ENCODE results near the gene VSIG10L2.

Gene VSIG10L2

DNA sequence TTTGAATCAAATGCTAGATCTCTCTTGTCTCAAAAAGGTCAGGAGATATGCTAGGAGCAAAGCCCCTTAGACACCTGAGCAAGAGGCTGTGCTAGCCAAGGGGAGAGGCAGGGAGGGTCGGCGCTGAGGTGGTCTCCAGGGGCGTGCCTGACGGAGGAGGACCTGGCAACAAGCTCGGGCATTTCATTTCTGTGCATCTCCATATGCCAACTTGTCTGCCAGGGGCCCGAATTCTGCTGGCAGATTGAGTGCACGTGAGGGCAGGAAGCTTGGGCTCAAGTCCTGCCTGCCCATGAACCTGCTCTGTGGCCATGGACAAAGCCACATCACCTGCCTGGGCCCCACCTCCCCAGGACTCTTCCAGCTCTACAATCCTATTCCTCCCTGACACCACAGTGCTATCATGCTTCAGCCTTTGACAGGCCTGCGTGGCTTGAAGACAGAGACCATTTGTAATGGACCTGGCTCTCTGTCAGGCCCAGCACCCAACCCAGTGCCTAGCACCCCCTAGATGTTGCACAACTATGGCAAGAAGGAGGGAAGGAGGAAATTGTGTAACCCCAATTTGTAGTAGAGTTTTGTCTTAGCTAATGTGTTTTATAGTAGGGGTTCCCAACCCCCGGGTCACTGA lies 16.3 kb upstream of the VSIG10L2 start:
- no peak for DNase-seq (ENCODE audit: low read depth in 2 of 2)

DNA sequence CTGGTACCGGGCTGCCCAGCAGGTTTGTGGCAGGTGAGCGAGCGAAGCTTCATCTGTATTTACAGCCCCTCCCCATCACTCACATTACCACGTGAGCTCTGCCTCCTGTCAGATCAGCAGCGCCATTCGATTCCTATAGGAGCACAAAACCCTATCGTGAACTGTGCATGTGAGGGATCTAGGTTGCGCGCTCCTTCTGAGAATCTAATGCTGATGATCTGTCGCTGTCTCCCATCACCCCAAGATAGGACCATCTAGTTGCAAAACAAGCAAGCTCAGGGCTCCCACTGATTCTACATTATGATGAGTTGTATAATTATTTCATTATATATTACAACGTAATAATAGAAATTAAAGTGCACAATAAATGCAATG lies 15.8 kb upstream of the VSIG10L2 start:
- DNase-seq (ENCODE audit: low read depth in 2 of 2) = no peak

DNA sequence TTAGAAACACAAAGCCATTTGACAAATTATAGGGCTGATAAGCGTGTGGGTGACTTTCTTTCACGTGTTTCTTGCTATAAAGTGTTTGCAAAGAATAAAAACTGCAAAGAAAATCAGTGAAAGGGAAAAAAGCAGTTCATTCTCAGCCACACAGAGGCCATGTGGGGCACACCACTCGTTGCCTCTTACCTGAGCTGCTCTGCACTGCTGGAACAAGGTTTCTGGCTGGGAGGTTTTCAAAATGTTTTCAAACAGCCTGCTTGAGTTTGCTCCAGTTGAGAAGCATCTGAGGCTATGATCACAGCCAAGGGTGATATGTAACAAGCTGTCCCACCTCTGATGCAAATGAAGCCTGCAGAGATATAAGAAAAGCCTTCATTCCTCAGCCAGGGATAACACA lies 14.7 kb upstream of the VSIG10L2 start:
- no peak for DNase-seq (ENCODE audit: low read depth in 2 of 2)

DNA sequence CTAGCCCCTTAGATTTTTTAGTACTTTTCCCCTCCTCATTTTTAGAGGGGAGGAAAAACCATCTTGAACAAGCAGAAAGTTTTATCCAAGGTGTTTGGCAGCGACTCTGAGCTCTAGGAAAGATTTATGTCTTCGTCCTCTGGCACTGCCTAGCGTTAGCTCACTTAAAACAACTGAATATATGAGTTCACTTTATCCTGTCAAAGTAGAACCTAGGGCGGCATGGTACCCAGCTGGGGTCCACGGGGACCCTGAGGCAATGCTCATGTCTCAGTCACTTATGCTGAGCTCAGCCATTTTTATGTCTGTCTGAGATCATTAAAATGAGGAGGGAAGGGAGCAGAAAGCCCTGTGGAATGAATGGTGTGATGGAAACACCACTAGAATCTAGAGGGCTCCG lies 14.2 kb upstream of the VSIG10L2 start:
- DNase-seq (ENCODE audit: low read depth in 2 of 2) = no peak

DNA sequence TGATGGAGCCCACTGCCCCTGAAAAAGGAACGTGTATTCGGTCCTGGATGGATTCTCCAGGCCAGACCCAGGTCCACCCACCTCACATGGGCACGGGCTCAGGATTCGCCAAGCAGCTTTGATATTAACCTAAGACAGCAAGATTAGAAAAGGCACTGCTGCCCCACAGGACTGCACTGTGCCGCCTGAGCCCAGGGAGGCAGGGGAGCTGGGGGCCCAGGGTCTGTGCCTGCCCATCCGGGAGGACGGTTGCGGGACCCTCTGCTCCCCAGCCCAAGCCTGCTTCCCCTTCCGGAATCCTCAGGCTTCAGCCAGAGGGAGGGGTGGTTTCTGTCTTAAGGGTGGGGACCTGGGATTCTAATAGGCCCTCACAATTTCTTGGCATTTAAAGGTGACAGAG lies 13.5 kb upstream of the VSIG10L2 start:
- no peak for DNase-seq (ENCODE audit: low read depth in 2 of 2)

DNA sequence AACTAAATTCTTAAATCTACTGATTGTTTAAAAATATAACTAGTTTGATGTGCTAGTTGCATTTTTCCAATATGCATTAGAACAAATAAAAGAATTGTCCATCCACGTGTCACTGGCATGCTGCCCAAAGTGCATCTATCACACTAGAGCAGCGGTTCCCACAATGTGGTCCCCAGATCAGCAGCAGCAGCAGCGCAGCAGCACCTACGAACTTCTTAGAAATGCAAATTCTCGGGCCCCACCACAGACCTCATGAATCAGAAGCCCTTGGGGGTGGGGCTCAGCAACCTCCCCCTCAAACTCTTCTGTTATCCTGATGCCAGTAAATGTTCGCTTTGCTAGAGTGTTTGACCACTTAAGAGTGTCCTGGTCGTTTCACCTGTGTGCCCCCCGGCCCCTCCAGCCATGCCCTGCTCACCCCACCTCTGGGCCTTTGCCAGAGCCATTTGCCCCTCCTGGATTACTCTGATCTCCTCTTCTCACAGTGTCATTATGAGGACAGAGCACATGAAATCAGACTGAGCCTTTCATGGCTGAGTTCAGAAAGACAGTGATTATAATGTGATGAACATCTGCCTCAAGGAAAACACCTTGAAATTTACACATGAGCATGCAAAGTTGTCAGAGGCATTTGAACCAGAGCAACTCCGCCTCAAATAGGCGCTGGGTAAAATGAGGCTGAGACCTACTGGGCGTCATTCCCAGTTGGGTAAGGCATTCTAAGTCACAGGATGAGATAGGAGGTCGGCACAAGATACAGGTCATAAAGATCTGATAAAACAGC lies 12.6 kb upstream of the VSIG10L2 start:
- DNase-seq (ENCODE audit: low read depth in 2 of 2) = peak; percentile 29 to 38

DNA sequence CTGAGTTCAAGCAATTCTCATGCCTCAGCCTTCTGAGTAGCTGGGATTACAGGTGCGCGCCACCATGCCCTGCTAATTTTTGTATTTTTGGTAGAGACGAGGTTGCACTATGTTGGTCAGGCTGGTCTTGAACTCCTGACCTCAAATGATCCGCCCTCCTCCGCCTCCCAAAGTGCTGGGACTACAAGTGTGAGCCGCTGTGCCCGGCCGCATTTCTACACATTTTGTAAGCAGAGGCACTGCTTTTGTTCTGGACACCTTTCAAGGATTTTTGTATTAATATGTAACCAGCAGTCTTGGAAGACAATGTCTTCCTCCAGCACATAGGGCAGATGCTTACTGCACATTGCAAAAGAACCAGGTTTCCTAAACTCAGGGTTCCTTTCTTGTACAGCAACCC lies 11.4 kb upstream of the VSIG10L2 start:
- DNase-seq (ENCODE audit: low read depth in 2 of 2) = no peak

DNA sequence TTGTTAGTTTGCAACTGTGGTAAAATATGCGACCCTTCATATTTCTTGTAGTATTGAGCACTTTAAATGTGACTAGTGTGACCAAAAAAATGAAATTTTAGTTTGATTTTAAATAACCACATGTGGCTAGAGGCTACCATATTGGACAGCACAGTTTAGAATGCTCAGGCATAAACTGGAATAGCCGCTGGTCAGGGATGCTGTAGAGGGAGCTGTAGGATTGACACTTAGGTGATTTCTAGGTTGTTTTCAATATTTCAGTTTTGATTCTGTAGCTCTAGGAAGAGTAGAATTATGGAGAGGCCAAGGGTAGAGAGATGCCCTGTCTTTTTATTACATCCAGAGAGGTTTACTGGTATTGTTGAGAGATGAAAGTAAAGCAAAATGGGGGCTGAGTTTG lies 10.8 kb upstream of the VSIG10L2 start:
- DNase-seq (ENCODE audit: low read depth in 2 of 2) = no peak

DNA sequence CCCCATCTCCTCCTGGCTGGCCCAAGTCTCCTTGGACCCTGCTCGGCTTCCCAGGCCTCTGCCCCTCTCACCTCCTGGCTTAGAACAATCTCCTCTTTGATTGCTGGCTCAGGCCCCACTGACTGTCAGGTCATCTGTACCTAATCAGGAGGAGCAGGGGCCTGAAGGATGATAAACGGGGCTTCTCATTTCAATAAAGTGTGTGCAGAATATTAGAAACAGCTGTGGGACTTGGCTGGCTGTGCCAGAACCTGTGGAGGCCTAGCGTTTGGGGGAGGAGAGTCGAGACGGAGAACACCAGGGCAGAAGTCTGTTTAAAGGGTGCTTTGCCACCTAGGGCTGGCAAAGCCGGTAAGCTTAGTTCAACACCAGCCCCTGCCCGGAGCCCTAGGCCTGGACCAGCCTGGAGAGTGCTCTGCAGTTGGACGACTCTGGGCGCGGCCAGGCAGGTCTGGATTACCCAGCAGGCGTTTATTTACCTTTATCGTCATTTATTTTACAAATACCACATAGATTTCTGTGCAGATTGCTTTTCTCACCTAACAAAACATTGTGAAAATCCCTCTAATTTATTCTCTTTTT lies 10.1 kb upstream of the VSIG10L2 start:
- no peak for DNase-seq (ENCODE audit: low read depth in 2 of 2)

DNA sequence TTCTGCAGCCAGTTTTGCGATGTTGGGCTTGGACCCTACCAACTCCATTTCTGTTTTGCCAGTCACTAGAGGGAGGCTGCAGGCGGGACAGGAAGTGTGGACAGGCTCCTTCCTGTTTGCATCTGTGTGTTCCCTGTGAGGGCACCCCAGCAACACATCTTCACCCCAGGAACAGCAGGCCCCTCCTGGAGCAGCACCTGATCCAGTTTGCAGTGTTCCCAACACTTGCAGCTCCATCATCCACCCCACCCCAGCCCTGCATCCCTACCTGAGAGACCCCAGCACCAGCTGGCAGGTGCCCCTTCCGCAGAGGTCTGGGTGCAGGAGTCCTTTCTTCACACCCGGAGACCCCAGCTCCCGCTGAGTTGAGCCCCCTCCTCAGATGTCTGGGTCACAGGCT lies 7.4 kb upstream of the VSIG10L2 start:
- DNase-seq (ENCODE audit: low read depth in 2 of 2) = no peak

DNA sequence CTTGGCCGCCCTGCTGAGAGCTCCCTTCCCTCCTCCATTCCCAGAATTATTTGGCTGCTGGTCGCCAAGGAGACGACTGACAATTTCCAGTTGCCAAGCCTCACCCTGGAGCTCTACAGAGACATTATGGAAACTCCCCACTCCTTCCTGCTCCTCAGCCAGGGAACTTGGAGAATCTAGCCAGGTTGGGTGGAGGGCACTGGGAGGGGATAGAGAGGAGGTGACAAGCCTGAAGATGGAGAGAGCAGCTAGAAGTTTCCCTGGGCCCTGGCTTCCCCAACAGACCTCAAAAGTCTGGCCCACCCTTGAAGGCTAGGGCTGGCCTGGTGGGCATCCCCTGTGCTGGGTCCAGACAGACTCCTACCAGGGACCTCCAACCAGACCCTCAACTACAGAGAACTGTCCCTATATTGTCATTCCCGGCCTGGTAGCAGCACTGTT lies 6.7 kb upstream of the VSIG10L2 start:
- no peak for DNase-seq (ENCODE audit: low read depth in 2 of 2)

DNA sequence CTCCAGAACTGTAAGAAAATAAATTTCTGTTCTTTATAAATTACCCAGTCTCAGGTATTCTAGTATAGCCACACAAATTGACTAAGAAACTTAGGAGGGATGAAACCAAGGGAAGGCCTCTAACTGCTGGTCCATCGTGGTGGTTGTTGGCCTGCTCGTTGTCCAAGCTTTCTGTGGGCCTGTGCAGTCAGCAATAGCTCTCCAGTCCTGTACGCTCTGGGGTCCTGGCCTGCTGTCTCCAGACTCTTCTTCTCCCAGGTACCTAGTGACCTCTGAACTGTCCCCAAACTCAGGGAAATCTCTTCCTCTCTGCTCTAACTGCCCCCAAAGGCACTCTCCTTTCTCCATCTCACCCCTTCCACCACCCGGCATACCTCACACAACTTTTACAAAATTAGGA lies 5.7 kb upstream of the VSIG10L2 start:
- DNase-seq (ENCODE audit: low read depth in 2 of 2) = no peak

DNA sequence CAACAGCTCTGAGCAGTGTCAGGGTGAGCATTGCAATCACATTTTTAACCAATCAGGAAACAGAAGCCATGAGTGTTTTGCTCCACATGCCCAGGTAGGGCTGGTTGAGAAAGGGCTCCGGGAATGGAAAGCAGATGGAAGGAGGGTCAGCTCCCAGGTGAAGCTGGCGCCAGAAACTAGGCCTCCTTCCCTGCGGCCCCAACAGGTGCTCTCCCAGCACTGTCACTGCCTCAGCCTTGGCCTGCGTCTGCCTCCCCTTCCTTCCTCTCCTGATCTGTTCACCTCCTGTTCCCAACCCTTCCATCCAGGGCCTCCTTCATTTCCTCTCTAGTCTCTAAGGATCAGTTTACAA lies 4.6 kb upstream of the VSIG10L2 start:
- DNase-seq (ENCODE audit: low read depth in 2 of 2) = no peak

DNA sequence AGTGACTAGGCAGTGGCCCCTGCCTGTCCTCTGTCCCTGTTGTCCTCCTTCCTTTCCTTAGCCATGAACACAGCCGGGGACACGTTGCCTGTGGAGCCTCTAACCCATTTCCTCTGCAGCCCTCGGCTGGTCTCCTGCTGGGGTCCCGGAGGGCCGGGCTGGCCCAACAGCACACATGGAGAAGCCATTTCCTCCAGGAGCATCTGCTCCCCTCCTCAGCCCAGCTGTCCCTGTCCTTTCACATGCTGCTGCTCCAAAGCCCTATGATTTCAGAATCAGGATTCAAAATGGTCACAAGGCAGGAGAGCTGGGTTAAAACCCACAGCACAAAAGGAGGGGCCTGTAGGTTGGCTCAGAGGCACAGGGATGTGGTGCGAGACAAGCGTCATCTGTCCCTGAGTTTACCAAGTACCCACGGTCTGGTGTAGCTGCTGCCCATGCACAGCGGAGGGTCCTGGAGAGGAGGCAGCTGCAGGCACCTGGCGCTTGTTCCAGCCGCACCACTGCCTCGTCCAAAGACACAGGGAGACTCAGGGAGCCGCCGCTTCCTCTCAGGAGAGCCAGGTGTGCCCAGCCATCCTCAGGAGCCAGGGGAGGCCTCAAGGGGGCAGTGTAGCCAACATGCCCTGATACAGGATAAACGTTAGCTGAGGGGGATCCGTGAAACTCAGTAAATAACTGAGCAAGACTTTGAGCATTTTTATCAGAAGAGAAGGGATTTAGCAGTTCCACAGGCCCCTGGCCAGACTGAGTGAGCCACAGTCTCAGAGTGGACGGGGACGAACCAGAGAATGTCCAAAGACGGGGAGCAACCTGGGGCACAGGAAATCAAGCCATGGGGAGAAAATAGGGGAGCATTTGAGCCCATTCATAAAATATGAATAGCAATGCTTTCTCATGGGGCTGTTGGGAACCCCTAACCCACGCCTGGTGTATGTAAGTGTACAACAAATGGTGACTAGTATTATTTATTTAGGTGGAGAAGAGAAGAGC lies 3.9 kb upstream of the VSIG10L2 start:
- DNase-seq (ENCODE audit: low read depth in 2 of 2) = peak; percentile 16 to 40

DNA sequence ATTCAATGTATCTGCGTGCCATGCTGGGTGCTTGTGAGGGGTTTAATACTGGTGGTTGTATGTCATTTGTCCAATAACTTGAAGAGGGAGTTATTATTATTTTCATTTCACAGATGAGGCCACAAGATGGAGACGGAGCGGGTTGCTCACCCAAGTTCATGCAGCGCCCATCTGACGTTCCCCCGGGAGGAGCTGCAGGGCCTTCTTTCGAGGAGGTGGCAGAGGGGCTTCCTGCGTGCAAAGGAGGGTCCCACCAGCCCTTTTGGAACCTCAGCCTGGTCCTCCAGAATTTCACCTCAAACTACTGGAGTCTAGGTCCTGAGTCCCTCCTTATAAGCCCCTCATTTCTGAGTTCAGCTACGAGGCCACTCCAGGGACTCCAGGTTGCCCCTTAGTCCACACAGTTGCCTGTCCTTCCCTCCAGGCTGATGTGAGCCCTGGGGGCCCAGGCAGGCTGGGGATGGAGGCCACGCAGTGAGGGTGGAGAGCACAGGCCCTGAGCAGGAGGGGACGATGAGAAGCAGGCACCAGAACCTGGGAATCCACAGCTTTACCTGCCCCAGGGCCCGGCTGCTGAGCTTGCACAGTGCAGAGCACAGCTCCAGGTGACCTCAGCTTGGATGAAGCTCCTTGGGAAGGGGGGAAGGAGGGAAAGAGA lies 2.9 kb upstream of the VSIG10L2 start:
- no peak for DNase-seq (ENCODE audit: low read depth in 2 of 2)

DNA sequence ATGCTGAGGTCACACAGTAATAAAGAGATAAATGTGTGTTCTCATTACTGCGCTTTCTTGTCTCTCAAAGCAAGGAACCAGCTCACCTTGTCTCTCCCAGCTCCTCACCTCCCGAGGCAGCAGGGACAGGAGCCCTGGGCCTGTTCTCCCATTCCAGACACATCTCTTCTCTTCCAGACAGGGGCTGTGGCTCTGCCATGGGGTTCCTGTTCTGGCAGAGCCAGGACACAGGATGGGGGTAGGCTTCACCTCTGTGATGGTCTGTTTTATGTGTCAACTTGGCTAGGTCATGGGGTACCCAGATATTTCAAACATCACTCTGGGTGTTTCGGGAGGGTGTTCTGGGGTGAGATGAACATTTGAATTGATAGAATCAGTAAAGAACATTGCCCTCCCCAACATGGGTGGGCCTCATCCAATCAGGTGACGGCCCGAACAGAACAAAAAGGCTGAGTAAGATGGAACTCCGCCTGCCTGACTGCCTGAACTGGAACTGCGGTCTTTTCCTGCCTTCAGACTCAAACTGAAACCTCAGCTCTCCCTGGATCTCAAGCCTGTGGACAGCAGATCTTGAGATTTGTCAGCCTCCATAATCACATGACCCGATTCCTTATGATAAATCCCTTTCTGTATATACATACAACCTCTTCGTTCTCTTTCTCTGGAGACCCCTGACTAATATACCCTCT lies 2.0 kb upstream of the VSIG10L2 start:
- DNase-seq (ENCODE audit: low read depth in 2 of 2) = no peak

DNA sequence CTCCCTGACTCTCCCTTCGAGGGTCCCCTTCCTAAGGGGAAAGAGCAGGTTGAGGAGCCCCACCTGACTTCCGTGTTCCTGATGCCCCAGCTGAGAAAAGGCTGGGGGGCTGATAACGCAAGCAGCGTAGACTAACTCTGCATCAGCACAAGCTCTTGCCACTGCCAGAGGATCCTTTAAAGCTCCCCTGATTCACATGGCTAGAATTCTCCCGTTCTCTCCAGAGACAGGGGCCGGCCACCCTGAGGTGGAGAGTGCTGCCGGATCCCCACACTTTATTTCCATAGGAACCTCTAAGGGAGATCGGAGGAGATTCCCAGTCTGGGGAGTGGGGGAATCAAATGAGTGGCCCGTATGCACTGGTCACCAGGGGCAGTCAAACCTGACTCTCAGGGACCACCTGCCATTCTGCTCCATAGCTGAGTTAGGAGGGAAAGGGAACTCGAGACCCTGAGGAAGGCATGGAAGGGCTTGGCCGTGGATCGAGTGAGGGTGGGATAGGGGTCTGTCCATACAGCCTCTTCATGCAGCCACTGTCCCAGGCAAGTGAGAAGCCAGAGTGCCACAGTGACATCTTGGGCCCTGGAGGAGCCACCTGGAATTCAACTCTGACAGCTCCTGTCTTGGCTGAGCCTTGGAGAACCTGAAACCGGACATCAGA lies 1.4 kb upstream of the VSIG10L2 start:
- DNase-seq (ENCODE audit: low read depth in 2 of 2) = no peak

DNA sequence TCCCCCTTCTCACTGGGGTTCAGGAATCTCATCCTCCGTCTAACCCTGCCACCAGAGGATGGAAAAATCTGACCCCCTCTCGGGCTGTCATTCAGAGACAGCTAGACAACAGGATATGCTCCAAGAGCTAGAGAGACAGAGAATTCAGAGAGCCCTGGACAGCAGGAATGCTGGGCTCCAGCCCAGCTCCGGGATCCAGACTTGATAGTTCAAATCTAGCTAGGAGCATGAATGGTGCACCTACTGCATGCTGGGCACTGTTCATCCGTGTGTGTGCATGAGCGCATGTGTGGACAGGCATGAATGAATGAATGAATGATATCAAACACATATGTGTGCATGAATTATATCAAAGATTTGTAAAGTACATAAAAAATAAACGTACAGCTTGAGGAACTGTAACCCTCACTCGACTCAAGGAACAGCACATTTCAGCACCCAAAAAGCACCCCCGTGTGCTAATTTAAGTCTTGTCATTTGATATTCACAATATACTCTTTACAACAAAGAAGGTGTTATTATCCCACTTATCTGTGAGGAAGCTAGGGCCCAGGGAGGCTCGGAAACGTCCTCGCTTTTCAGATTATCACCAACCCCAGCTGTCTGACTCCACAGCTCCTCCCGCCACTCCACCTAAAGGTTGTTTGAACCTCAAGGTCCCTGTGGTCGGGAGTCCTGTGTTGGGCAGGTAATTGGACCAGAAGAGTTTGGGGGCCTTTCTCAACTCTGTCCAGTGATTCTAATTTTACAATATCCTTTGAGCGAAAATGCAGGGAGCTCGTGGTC lies 640 bp upstream of the VSIG10L2 start:
- no peak for DNase-seq (ENCODE audit: low read depth in 2 of 2)

DNA sequence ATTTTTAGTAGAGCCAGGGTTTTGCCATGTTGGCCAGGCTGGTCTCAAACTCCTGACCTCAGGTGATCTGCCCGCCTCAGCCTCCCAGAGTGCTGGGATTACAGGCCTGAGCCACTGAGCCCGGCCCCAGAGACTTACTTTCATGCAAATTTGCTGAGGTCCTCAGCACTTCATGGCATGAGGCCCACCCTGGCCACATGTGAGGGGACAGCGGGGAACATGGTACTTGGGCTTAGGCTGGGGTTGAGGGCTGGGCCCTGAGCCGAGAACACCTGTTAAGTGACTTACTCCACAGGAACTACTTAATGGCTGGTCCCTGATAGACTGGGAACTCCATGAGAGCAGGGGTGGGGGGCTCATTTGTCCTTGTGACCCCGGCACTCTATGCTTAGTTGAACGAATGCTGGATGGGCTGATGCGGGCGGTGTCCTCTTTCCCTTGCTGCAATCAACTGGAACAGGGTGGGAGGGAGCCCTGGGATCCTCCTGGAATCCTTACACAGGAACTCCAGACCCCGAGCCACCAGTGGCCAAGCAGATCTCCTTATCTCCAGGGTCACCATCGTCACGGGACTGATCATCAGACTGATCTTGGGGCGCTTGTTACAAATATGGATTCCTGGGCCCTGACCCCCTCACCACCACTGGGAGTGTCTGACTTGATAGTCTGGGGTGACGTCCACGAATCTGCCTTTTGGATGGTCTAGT lies 1.0 kb downstream of the VSIG10L2 start:
- DNase-seq (ENCODE audit: low read depth in 2 of 2) = no peak
